ENCODE measurements around the gene GRIK2. TPM values are rescaled to one million over a fixed set of nuclear protein-coding genes. Genes with fewer than 3 reads are reported as not detected.

GRIK2 gene
- total RNA-seq, 6 experiments from 2014 or later: 25.0 to 33.3 (median 28.3) TPM

- no peak for DNase-seq
- Mint-ChIP-seq H3K36me3 (ENCODE audit: low read depth) (no peaks in the 10 kb centered on the region), H3K27ac (no peak overlapping the region), H3K4me3 (no peak overlapping the region), H3K9me3 (no peaks in the 10 kb centered on the region), H3K4me1 (ENCODE audit: low read depth) (no peaks in the 10 kb centered on the region), H3K27me3 (ENCODE audit: insufficient read depth) (no peaks in the 10 kb centered on the region; the same call in 1 of the 2 replicates)
- TF ChIP-seq CTCF (IDR thresholded peaks at IDR 0.05): no peak
These were observed 211.9 kb downstream of the GRIK2 start for GRCh38 chr6:101605426-101605825.

- no peak for DNase-seq
- no peaks in the 10 kb centered on the region for H3K9me3 Mint-ChIP-seq
- no peaks in the 10 kb centered on the region; the same call in 1 of the 2 replicates for H3K27me3 Mint-ChIP-seq (ENCODE audit: insufficient read depth)
These were observed 212.4 kb downstream of the GRIK2 start for GRCh38 chr6:101605874-101606273.

GRCh38 chr6:101607111-101607690 lies 213.7 kb downstream of the GRIK2 start:
- no peak for DNase-seq
- Mint-ChIP-seq H3K27me3 (ENCODE audit: insufficient read depth) (no peaks in the 10 kb centered on the region), H3K9me3 (no peaks in the 10 kb centered on the region), H3K4me3 (no peak overlapping the region), H3K36me3 (ENCODE audit: low read depth) (no peaks in the 10 kb centered on the region), H3K4me1 (ENCODE audit: low read depth) (no peaks in the 10 kb centered on the region), H3K27ac (no peak overlapping the region)
- TF ChIP-seq CTCF (IDR thresholded peaks at IDR 0.05): no peak

More at GRCh38 chr6:101605874-101606273, 212.4 kb downstream of the GRIK2 start:
- Mint-ChIP-seq H3K36me3 (ENCODE audit: low read depth) (no peaks in the 10 kb centered on the region), H3K4me3 (no peak overlapping the region), H3K27ac (no peak overlapping the region), H3K4me1 (ENCODE audit: low read depth) (no peaks in the 10 kb centered on the region)
- no peak for TF ChIP-seq CTCF (IDR thresholded peaks at IDR 0.05)

GRCh38 chr6:101608703-101609102 lies 215.2 kb downstream of the GRIK2 start:
- TF ChIP-seq CTCF (IDR thresholded peaks at IDR 0.05): no peak
- DNase-seq: no peak
- Mint-ChIP-seq H3K4me3 (no peak overlapping the region), H3K4me1 (ENCODE audit: low read depth) (peaks cover 4% of the 10 kb centered on the region), H3K36me3 (ENCODE audit: low read depth) (no peaks in the 10 kb centered on the region), H3K27ac (no peak overlapping the region), H3K9me3 (no peaks in the 10 kb centered on the region), H3K27me3 (ENCODE audit: insufficient read depth) (no peaks in the 10 kb centered on the region; the same call in 1 of the 2 replicates)

- H3K36me3 Mint-ChIP-seq (ENCODE audit: low read depth): no peaks in the 10 kb centered on the region
- H3K4me3 Mint-ChIP-seq: no peak overlapping the region
- H3K27me3 Mint-ChIP-seq (ENCODE audit: insufficient read depth): no peaks in the 10 kb centered on the region; the same call in 1 of the 2 replicates
- DNase-seq: no peak
- no peak for TF ChIP-seq CTCF (IDR thresholded peaks at IDR 0.05)
- H3K27ac Mint-ChIP-seq: no peak overlapping the region
- H3K4me1 Mint-ChIP-seq (ENCODE audit: low read depth): peaks cover 17% of the 10 kb centered on the region
- H3K9me3 Mint-ChIP-seq: no peaks in the 10 kb centered on the region
These were observed 220.0 kb downstream of the GRIK2 start for GRCh38 chr6:101613556-101613955.
